GM21717 (cell line): ENCODE data around the gene SRP72.

ENCODE experiments used
- ATAC-seq: cut with Tn5 transposase; IDR thresholded peaks from one replicate; pipeline ENCODE4 v1.9.1; 2021; ENCODE audit warnings: mild to moderate bottlenecking, moderate library complexity; ENCODE audit not compliant: unreplicated experiment

SRP72 gene

DNA sequence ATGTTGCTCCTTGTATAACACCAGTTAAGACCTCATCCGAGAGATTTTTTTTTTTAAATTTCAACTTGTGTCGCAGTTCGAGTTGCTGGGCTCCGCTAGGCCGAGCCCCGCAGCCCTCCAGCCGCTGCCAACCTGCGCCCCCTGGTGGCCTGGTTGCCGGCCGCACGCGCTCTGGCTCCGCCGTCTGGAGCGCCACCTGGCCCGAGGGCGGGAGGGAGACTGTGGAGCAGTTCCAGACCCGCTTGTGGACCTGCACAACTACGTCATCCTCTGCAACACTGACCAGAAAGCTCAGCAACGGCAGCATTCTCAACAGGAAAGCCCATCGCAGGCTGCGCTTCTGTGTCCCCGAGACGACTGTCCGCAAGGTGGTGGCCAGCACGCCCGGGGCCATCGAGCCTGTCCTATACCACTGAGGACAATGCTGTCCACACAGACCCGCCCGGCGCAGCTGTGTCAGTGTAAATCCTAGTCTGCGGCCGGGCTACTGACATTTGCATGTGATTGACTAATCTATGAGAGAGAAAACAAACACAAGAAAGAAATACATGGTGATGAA, 77.2 kb downstream of the SRP72 start:
- ATAC-seq, result peak; percentile 97

DNA sequence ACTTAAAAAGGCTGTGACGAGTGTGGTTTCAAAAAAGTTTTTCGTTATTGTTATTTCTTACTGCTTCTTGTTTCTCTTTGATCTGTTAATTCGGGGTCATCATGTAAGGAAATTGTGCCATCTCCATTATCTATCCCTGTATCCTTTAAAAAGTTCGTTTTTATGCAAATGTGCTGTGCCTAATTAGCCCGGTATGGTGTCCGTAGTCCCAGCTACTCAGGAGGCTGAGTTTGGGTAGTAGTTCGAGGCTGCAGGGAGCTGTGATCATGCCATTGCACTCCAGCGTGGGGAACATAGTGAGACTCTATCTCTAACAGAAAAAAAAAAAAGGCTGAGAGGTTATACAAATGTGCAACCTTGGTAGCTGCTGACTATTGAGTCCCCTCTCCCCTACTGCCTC, 83.2 kb downstream of the SRP72 start:
- no peak for ATAC-seq

DNA sequence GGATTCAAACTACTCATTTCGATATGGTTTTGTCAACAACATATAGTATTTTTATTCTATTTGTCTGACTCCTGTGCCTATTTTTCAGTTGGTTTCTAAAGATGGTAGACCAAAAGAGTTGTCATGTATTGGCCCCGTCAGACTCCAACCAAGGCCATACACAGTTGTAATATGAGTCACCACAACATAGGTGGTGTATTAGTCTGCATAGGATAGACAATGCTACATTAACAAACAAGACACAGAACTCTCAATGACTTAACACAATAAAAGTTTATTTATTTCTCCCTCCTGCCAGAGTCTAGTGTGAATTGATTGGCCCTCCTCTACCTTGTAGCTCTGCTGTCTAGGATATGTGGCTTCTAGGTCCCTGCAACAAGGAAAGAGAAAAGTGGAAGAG, 84.1 kb downstream of the SRP72 start:
- ATAC-seq, result no peak

DNA sequence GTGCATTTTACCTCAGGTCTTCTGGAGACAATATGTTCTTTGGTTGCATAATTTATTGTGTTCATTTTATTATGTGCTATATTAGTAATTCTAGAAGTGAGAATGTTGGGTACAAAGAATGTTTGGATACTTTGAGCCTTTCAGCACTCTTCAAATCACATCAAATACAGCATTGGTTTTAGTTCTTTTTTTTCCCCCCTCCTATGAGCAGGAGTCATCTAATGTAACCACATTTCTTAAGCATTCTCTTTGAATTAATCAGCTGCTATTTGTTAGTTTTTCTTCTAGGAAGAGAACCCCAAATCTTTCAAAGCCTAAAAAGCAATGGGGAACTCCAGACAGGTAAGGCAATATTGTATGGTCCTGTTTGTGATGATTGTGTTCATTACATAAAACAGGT, 84.9 kb downstream of the SRP72 start:
- no peak for ATAC-seq
